Measurements from ENCODE around the gene RANBP3.

The RANBP3 gene

GRCh38 chr19:5953030-5953589, 24.8 kb downstream of the RANBP3 start:
- TF ChIP-seq PATZ1 (CRISPR knock-in tag; IDR thresholded peaks at IDR 0.05; ENCODE audit: borderline replicate concordance) (no peak), CSRNP3 (CRISPR knock-in tag; IDR thresholded peaks at IDR 0.05) (no peak), OSR1 (CRISPR knock-in tag; IDR thresholded peaks at IDR 0.05) (no peak), TOX (CRISPR knock-in tag; IDR thresholded peaks at IDR 0.05; ENCODE audit: borderline replicate concordance) (no peak), POU6F1 (CRISPR knock-in tag; IDR thresholded peaks at IDR 0.05; ENCODE audit: borderline replicate concordance, low read depth) (no peak), CREB5 (CRISPR knock-in tag; IDR thresholded peaks at IDR 0.05; ENCODE audit: low read depth) (no peak), ZNF565 (CRISPR knock-in tag; conservative IDR thresholded peaks at IDR 0.05; ENCODE audit: low read depth) (no peak), RARB (CRISPR knock-in tag; IDR thresholded peaks at IDR 0.05) (no peak), GLIS3 (CRISPR knock-in tag; IDR thresholded peaks at IDR 0.05) (no peak), SNAI2 (CRISPR knock-in tag; IDR thresholded peaks at IDR 0.05) (no peak), CSDC2 (CRISPR knock-in tag; IDR thresholded peaks at IDR 0.05) (no peak), BACH2 (CRISPR knock-in tag; IDR thresholded peaks at IDR 0.05; ENCODE audit: borderline replicate concordance) (no peak), ZFP30 (CRISPR knock-in tag; IDR thresholded peaks at IDR 0.05) (no peak), ISL1 (CRISPR knock-in tag; IDR thresholded peaks at IDR 0.05) (no peak), TCF4 (CRISPR knock-in tag; IDR thresholded peaks at IDR 0.05; ENCODE audit: borderline replicate concordance) (no peak), ZFP3 (CRISPR knock-in tag; IDR thresholded peaks at IDR 0.05) (no peak)
- no peak for ATAC-seq

GRCh38 chr19:5952193-5953029, 25.5 kb downstream of the RANBP3 start:
- ATAC-seq: no peak
- TF ChIP-seq TOX (CRISPR knock-in tag; IDR thresholded peaks at IDR 0.05; ENCODE audit: borderline replicate concordance) (no peak), ZC3H10 (CRISPR knock-in tag; IDR thresholded peaks at IDR 0.05) (no peak), PPARA (CRISPR knock-in tag; IDR thresholded peaks at IDR 0.05; ENCODE audit: borderline replicate concordance) (no peak), PATZ1 (CRISPR knock-in tag; IDR thresholded peaks at IDR 0.05; ENCODE audit: borderline replicate concordance) (no peak), ARNTL (CRISPR knock-in tag; IDR thresholded peaks at IDR 0.05; ENCODE audit: borderline replicate concordance, low read depth) (no peak), ZFP30 (CRISPR knock-in tag; IDR thresholded peaks at IDR 0.05) (no peak), OSR1 (CRISPR knock-in tag; IDR thresholded peaks at IDR 0.05) (no peak), ZNF70 (CRISPR knock-in tag; IDR thresholded peaks at IDR 0.05) (no peak), TSHZ2 (CRISPR knock-in tag; IDR thresholded peaks at IDR 0.05) (no peak), RARB (CRISPR knock-in tag; IDR thresholded peaks at IDR 0.05) (no peak), ZNF8 (CRISPR knock-in tag; IDR thresholded peaks at IDR 0.05) (no peak)

Measured in SK-N-SH treated with all-trans-retinoic acid at 6 μM for 48 hours (cell line).